Activated CD4-positive, alpha-beta T cell treated with anti-CD3 and anti-CD28 coated beads, Interleukin-2, Interleukin-6, amounts not matched to agents 100 ng/mL and 50 ng/mL, durations not matched to agents 16 hours and 8 hours (primary cell): ENCODE measurements around the gene ULBP1.
A peak's percentile ranks its signal among the peaks of the same experiment; 100 is the strongest.
"Not testable (repeated sequence)": the region's sequence is repeated elsewhere in the genome, so short reads cannot be mapped to it uniquely, and the experiment has no call there.

Experiments
- DNase-seq: peaks from one replicate; pipeline ENCODE4 v3.0.0-alpha.2; 2020

Gene ULBP1

GRCh38 chr6:149979293-149979692 is 15.6 kb downstream of the ULBP1 start:
- DNase-seq = no peak

GRCh38 chr6:149983145-149983544 is 19.4 kb downstream of the ULBP1 start:
- no peak for DNase-seq

- no peak for DNase-seq
These were observed 21.0 kb downstream of the ULBP1 start for GRCh38 chr6:149984773-149985172.

GRCh38 chr6:149985481-149985937 is 21.8 kb downstream of the ULBP1 start:
- no peak for DNase-seq

GRCh38 chr6:149987602-149988107 is 23.9 kb downstream of the ULBP1 start:
- DNase-seq = no peak

- no peak for DNase-seq
These were observed 25.0 kb downstream of the ULBP1 start for GRCh38 chr6:149988550-149989346.

GRCh38 chr6:149990212-149990660 is 26.5 kb downstream of the ULBP1 start:
- no peak for DNase-seq

GRCh38 chr6:149990661-149991471 is 27.1 kb downstream of the ULBP1 start:
- DNase-seq = peak; percentile 27

GRCh38 chr6:149991472-149991795 is 27.7 kb downstream of the ULBP1 start:
- DNase-seq = not testable (repeated sequence)

GRCh38 chr6:149991838-149992237 is 28.1 kb downstream of the ULBP1 start:
- no peak for DNase-seq

- DNase-seq = no peak
These were observed 31.6 kb downstream of the ULBP1 start for GRCh38 chr6:149995235-149995750.

- DNase-seq = no peak
These were observed 32.2 kb downstream of the ULBP1 start for GRCh38 chr6:149995971-149996370.

GRCh38 chr6:149999636-150000035 is 35.9 kb downstream of the ULBP1 start:
- DNase-seq = no peak

GRCh38 chr6:150001295-150002008 is 37.7 kb downstream of the ULBP1 start:
- peak; percentile 70 for DNase-seq

GRCh38 chr6:150002710-150003109 is 39.0 kb downstream of the ULBP1 start:
- no peak for DNase-seq

GRCh38 chr6:150003599-150003998 is 39.9 kb downstream of the ULBP1 start:
- DNase-seq = not testable (repeated sequence)

- DNase-seq = peak; percentile 33
These were observed 40.5 kb downstream of the ULBP1 start for GRCh38 chr6:150004101-150004782.

GRCh38 chr6:150004783-150005717 is 41.3 kb downstream of the ULBP1 start:
- DNase-seq = peak; percentile 93

GRCh38 chr6:150005761-150006651 is 42.3 kb downstream of the ULBP1 start:
- DNase-seq = no peak

GRCh38 chr6:150006961-150007464 is 43.3 kb downstream of the ULBP1 start:
- peak; percentile 43 for DNase-seq
